ENCODE measurements around the gene EN1.
A peak's percentile ranks its signal among the peaks of the same experiment; 100 is the strongest.

The EN1 gene

DNA sequence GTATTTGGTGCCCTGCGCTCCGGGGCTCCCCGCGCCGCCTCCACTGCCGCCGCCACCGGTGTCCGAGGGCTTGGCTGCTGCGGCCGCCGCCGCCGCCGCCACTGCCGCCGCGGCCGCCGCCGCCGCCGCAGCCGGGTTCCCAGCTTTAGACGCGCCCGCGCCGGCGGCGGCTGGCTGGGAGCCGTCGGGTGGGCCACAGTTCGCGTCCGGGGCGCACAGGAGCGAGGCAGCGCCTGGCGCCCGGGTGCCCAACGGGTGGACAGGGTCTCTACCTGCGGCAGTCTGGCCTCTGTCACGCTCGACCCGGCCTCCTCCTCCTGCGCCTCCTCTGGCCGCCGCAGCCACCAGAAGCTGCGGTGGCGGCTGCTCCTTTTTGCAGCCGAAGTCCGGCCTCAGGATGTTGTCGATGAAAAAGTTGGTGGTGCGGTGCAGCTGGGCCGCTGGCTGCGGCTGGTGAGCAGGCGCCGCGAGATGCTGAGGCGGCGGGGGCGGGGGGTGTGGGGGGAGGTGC is 951 bp downstream of the EN1 start:
- H3K4me3 ChIP-seq (replicated peaks; ENCODE audit: low read depth, low read length): no peak overlapping the region
- DNase-seq (ENCODE audit: low read depth): no peak
- TF ChIP-seq, protein P1, sequence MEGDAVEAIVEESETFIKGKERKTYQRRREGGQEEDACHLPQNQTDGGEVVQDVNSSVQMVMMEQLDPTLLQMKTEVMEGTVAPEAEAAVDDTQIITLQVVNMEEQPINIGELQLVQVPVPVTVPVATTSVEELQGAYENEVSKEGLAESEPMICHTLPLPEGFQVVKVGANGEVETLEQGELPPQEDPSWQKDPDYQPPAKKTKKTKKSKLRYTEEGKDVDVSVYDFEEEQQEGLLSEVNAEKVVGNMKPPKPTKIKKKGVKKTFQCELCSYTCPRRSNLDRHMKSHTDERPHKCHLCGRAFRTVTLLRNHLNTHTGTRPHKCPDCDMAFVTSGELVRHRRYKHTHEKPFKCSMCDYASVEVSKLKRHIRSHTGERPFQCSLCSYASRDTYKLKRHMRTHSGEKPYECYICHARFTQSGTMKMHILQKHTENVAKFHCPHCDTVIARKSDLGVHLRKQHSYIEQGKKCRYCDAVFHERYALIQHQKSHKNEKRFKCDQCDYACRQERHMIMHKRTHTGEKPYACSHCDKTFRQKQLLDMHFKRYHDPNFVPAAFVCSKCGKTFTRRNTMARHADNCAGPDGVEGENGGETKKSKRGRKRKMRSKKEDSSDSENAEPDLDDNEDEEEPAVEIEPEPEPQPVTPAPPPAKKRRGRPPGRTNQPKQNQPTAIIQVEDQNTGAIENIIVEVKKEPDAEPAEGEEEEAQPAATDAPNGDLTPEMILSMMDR (IDR thresholded peaks at IDR 0.05; ENCODE audit: low read length, missing control alignments): no peak

DNA sequence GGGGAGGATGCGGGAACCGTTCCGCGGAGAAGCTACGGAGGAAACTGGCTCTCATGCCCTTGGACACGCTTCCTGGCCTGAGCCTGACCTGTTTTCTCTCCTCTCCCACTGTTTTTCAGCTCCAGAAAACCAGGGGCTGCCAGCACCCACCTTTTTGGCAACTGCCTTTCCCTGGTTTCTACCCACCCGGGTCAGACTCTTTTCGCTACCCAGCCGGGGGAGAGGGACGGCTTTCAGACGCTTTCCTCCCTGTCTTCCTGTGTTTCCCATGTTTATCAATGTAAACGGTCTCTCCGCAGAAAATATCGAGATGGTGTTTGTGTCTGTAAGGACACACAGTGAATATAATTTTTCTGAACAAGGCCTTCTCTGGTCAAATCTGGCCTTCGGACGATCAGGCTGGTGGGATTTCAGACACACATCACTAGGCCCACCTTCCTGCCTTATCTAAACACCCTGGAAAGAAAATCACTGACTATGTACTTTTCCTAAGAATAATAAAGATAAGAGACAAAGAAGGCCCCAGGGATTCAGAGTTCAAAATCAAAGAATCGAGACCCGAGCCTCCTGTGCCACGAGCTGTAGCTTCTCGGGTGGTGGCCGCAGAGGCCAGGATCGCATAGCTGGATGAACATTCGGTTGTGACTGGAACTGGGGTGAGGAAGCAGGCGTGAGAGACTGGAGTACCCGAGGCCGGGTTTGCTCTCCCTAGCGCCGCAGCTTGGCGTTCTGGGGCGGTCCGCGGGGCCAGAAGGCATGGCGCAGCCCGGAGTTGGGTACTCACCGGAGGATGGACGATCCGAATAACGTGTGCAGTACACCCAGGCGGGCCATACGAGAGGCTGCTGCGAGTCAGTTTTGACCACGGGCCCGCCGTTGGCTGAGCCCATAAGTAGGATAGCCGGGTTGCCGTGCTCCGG is 1.7 kb downstream of the EN1 start:
- H3K4me3 ChIP-seq (replicated peaks; ENCODE audit: low read depth, low read length): peak overlapping the region; percentile 22
- DNase-seq (ENCODE audit: low read depth): no peak
- TF ChIP-seq, protein P1 (IDR thresholded peaks at IDR 0.05; ENCODE audit: low read length, missing control alignments): no peak

DNA sequence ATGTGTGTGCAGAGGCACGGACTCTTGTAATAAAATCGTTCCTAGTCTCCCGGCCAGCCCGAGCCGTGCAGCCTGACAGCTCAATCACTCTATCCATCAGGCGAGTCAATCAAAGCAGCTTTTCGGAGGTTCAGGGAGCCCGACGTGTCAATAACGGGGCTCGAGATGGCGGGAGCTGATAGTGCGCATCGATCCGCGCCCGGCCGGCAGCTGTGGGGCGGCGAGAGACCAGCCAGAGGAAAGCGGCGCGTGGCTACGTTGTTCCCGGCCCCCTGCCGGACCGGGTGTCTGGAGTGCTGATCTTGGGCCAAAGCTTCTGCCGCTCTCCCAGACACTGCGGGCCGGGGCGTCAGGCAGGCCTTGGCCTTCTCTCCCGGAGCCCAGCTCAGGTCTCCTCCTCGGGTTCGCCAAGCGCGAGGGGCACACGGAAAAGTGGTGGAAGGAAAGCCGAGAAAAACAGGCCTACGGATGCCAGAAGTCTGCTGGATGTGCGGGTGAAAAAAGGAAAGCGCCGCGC is 2.4 kb downstream of the EN1 start:
- peak overlapping the region; percentile 22 for H3K4me3 ChIP-seq (replicated peaks; ENCODE audit: low read depth, low read length)
- TF ChIP-seq, protein P1 (IDR thresholded peaks at IDR 0.05; ENCODE audit: low read length, missing control alignments): no peak
- no peak for DNase-seq (ENCODE audit: low read depth)

DNA sequence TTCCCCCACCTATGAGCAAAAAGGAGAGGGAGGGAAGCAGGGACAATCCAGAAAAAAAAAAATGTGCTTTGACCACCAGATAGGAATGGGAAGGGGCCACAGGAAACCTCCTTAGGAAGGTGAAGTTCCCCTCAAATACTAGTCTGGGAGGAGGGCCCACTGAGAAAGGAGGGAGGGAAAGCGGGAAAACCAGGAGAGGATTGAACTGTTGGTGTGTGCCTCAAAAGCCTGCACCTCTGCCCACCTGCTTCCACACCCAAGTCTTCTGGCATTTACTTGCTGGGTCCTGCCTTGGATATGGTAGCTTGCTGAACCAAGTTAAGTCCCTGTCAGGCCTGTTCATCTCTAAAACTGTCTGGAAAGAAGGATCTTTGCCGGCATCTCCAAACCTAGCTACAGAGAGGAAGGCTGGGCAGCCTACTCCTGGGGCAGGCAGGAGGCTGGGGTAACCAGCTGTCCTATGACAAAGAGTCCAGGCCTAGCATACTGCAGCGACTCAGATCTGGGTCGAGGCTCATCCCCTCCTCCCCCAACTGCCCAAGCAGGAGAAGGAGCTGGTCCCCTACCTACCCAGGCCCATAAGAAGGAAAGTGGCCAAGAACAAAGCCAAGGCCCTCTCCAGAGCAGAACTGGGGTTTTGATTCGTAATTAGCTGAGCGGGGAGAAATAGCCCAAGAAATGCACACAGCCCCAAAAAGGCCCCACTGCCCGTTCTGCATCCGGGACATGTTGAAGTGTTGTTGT is 3.0 kb downstream of the EN1 start:
- no peak overlapping the region for H3K4me3 ChIP-seq (replicated peaks; ENCODE audit: low read depth, low read length)
- TF ChIP-seq, protein P1 (IDR thresholded peaks at IDR 0.05; ENCODE audit: low read length, missing control alignments): no peak
- DNase-seq (ENCODE audit: low read depth): no peak

DNA sequence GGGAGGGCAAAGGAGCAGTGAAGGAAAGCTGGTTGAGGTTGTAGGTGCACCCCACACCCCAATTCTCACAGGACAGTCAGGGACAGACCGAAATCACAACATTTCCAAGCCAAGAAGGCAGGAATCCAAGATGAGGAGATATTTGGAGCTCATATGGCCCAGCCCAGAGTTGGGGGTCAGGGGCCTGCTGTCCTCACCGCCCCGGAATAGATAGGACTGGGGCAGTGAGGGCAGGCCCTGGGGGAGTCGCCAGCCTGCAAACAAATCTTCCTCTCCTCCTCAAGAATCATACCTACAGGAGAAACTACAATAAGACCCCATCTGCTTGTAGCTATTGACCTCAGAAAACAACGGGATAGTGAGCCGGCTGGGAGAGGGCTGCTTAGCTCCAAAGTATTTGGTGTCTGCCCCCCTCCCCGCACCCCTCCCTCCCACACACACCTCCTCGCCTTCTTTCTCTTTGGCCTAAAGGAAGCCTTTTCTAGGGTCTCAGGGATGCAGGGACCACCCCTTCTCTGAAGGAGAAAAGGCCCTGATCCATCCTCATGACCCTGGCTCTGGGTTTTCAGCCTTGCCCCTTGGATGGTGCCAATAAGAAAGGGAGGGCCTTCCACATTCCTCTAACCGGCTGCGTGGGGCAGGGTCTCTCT is 3.8 kb downstream of the EN1 start:
- no peak for DNase-seq (ENCODE audit: low read depth)
- no peak overlapping the region for H3K4me3 ChIP-seq (replicated peaks; ENCODE audit: low read depth, low read length)
- TF ChIP-seq, protein P1 (IDR thresholded peaks at IDR 0.05; ENCODE audit: low read length, missing control alignments): no peak

DNA sequence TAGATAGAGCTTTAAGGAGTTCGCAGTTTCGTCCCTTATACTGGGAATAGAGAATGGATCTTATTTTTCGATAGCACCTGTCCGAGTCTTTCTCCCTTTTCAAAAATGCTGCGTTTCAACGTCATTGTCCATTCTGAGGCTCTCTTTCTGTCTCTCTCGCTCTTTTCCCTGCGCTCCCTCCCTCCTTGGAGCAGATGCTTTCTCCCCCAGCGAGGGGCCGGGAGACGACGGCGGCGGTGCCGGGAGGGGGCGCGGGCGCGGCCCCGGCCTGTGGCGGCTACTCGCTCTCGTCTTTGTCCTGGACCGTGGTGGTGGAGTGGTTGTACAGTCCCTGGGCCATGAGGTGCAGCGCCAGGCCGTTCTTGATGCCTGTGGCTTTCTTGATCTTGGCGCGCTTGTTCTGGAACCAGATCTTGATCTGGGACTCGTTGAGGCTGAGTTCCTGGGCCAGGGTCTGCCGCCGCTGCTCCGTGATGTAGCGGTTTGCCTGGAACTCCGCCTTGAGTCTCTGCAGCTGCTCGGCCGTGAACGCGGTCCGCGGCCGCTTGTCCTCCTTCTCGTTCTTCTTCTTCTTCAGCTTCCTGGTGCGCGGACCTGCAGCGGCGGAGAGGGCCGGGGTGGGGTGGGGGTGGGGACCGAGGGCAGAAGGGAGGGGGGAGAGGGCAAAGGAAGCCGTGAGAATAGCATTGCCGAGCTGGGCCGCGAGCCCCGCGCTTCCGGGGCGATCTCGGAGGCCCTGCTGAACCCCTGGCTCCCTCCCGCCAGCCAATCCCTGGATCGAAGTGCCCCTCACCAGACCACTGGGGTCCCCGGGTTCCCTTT is 4.6 kb downstream of the EN1 start:
- H3K4me3 ChIP-seq (replicated peaks; ENCODE audit: low read depth, low read length): no peak overlapping the region
- TF ChIP-seq, protein P1 (IDR thresholded peaks at IDR 0.05; ENCODE audit: low read length, missing control alignments): no peak
- DNase-seq (ENCODE audit: low read depth): no peak
